Keratinocyte (primary cell): ENCODE results near the gene CDC42.
"Not testable (repeated sequence)": the region's sequence is repeated elsewhere in the genome, so short reads cannot be mapped to it uniquely, and the experiment has no call there.

Experiments used
- CTCF ChIP-seq, 3 experiments: IDR thresholded peaks in 1 of 3; conservative IDR thresholded peaks in 1 of 3; optimal IDR thresholded peaks in 1 of 3; 2 replicates in 2 of 3; 3 replicates in 1 of 3; pipeline versions ENCODE3 to v1.5.1; 2011; ENCODE audit warnings: low read length in 3 of 3, mild to moderate bottlenecking in 3 of 3, moderate library complexity in 2 of 3, control low read depth in 1 of 3, inconsistent platforms in 1 of 3; ENCODE audit not compliant: insufficient read depth in 2 of 3; ENCODE audit errors: extremely low read depth in 1 of 3
- EZH2 ChIP-seq: IDR thresholded peaks from one replicate; pipeline ENCODE4 v1.6.1; 2012; ENCODE audit warnings: inconsistent platforms, mild to moderate bottlenecking, low read length, moderate library complexity

- TF ChIP-seq CTCF (optimal IDR thresholded peaks at IDR 0.05 in 1 of 3, IDR thresholded peaks at IDR 0.05 in 1 of 3, conservative IDR thresholded peaks at IDR 0.05 in 1 of 3; ENCODE audit: extremely low read depth in 1 of 3, insufficient read depth in 2 of 3, low read length in 3 of 3); EZH2: not testable (repeated sequence)
Measured at GRCh38 chr1:22007262-22007661, 45.2 kb upstream of the CDC42 start.
